ENCODE results near the gene ABCC6.

DNA sequence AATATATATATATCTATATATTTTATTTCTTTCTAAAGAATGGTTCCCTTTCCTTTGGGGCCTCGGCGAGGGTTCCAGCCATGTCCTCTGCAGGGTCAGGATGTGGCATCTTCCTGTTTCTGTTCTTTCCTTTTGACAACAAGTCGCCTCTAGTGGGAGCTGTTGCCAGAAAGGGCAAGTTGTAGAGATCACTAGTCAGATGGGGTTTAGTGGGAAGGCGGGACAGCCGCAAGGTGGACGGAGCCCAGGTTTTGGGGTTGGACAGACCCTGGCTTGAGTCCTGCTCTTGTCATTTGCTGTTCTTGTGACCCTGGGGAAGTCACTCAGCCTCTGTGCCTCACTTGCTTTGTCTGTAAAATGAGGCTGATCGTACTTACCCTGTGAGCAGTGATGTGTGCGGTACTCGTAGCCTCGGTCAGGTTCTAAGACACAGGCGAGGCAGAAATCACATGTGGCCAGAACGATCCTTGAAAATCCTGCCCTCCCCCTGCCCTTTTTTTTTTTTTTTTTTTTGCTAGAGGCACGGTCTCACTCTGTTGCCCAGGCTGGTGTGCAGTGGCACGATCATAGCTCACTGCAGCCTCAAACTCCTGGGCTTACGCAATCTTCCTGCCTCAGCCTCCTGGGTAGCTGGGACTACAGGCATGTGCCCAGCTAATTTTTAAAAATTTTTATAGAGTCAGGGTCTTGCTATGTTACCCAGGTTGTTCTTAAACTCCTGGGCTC is 80.1 kb downstream of the ABCC6 start:
- TF ChIP-seq, protein P1, sequence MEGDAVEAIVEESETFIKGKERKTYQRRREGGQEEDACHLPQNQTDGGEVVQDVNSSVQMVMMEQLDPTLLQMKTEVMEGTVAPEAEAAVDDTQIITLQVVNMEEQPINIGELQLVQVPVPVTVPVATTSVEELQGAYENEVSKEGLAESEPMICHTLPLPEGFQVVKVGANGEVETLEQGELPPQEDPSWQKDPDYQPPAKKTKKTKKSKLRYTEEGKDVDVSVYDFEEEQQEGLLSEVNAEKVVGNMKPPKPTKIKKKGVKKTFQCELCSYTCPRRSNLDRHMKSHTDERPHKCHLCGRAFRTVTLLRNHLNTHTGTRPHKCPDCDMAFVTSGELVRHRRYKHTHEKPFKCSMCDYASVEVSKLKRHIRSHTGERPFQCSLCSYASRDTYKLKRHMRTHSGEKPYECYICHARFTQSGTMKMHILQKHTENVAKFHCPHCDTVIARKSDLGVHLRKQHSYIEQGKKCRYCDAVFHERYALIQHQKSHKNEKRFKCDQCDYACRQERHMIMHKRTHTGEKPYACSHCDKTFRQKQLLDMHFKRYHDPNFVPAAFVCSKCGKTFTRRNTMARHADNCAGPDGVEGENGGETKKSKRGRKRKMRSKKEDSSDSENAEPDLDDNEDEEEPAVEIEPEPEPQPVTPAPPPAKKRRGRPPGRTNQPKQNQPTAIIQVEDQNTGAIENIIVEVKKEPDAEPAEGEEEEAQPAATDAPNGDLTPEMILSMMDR (IDR thresholded peaks at IDR 0.05), result no peak
- no peak for TF ChIP-seq POLR2A (IDR thresholded peaks at IDR 0.05)

Data from lower leg skin (tissue), 3 donors.